ENCODE results near the gene TCF7L2. TPM values are rescaled to one million over a fixed set of nuclear protein-coding genes. Genes with fewer than 3 reads are reported as not detected.

Gene TCF7L2
- total RNA-seq, 1 experiment from 2014 or later: 3.0 TPM

DNA sequence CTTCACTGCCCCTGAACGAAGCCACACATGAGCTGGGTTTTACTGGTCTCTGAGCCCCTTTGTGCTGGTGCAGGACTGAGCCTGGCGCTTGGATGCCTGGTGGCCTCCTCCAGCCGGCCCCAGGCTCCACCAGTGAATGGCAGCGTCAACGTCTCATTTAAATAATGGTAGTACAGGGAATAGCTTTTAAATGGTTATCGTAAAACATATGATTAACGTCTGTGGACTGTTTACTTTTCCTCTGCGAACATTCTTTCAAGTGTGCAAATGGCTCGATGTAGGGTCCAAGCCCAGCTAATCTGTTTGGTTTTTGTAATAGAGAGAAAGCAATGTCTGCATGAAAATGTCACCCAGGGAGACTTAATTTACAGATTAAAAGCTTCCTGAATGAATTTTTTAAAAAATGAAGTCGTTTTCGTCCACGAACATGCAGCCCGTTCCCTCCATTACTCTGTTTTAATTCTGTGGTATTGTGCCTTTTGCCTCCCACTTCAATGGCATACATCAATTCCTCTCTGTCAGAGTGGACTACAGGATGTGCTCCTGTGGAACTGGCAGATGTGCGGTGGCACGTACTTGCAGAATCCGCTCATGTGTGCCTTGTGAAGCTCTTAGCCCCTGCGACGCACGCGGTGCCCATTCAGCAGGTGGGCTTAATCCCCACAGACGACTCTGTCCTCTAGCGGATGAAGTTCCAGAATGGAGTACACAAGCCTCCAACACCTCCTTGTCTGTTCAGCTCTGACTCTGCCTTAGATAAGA is 192.7 kb downstream of the TCF7L2 start:
- no peak for DNase-seq (ENCODE audit: low spot score)

DNA sequence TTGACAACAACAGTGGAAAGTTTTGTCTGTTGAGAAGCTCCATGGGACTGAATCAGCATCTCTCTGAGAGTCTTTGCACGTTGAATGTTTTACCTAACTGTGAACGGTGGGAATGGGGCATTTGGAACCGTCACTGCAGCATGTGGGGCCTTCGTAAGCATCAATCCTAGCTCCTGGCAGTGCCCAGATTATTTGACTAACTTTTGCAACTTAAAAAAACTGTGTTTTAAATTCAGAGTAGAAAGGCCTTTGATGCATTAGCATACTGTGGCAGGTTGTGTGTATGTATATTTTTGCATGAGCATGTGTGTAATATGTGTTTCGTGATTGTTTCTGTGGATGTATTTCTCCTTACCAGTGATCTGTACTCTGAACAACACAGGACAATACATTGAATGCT is 194.5 kb downstream of the TCF7L2 start:
- no peak for DNase-seq (ENCODE audit: low spot score)

DNA sequence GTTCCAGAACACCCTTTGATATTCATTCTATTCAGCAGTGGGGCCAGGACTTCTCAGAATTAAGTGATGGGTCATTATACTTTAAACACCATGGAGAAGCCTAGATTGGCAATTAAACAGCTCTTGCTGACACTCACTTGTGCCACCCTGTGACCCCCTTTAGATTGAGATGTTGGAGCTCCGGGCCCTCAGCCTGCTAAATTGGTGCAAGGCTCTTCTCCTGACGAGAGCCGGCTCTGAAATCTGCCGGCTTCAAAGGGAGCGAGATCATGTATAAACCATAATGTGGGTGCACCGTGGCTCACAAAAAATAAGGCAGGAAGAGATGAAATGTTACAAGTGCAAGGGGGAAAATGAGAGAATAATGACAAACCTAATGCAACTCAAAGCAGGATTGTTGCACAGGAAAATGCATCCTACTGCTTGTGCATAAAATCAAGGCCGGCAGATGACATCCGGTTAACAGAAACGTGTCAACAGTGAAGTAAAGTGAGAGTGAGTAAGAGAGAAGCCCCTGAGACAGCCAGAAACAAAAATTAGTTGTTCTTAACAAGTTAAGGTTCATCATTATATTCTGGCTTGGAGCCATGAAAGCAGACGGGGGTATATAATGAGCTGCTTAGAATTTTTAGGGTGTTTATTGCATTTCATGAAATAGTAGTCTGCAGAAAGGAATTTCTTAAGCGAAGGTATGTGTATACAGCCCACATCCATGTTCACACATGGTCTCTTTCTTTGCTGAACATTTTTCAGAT is 198.2 kb downstream of the TCF7L2 start:
- no peak for DNase-seq (ENCODE audit: low spot score)

DNA sequence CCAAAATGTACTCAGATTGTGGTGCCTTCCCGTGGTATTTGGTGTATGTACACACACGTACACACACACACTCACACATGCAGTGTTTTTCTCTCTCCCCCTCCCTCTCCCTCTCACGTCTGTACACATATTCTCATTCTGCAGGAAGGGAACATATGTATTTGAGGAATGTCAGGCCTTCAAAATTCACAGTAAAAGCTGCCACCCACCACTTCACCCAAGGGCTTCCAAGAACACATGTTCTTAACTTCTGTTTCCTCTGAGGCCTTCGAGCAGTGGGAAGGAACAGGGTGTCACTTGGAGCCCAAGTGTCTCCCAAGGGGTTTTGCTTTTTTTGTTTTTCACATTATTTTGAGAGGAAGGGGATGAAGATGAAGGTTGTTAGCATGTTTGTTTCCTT is 198.9 kb downstream of the TCF7L2 start:
- DNase-seq (ENCODE audit: low spot score): no peak

DNA sequence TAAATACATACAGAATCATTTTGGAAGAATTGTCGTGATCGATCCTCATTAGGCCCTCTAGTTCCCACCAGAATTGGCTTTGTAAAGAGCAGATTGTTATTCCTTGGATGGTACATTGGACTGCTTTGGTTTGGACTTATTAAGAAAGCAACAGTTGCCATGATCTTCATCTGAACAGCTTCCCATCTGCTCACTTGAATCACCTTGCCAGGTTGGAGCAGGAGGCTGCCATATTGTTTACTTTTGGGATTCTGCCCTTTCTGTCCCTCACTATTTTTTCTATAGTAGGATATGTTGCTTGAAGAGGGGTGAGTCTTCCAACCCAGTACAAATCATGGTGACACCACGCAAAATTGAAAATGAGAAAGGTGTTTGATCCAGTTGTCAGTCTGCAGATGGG is 199.6 kb downstream of the TCF7L2 start:
- no peak for DNase-seq (ENCODE audit: low spot score)

DNA sequence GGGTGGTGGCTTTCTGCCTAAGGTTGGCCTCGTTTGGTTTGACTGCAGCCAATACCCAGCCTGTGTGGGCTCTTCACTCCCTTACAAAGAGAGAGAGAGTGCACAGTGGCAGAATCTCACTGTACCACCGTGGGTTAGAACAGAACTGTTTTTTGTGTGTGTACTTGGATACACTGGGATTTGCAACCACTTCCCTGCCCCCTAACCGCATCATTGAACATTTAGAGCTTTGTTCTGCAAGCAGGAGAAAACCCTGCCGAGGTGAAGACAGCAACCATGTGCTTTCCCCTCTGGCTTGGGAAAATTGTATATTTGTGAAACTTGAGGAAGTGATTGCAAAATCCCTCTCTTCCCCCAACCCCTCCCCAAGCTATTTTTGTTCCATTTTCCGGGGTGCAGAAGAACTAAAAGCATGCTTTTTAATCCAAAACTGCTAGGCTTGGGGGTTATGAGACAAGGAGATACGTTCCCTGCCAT is 201.2 kb downstream of the TCF7L2 start:
- no peak for DNase-seq (ENCODE audit: low spot score)

DNA sequence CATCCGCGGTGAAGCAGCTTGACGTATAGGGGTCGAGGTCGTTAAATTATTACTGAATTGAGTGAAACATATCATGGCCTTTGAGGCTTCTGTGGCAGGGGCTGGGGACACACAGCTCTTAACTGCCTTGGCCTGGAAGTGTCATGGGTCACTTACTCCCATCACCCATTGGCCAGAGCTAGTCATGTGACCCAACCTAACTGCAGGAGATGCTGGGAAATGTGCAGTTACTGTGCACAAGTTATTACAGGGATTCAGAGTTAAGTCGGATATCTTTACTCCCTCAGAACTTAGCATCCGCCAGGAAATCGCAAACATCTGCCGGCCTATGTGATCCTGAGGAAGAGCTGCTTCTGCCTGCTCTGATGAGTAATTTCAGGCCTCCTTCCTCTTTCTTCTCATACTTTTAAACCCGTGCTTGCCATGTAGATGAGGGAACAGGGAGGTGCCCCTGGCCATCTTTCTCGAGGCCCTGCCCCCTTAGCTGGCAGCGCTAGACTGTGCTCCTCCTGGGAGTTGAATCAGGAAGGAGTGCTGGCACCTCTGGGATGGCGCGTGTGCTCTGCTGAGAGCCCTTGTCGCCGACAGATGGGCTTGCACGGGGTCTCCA is 203.6 kb downstream of the TCF7L2 start:
- no peak for DNase-seq (ENCODE audit: low spot score)

DNA sequence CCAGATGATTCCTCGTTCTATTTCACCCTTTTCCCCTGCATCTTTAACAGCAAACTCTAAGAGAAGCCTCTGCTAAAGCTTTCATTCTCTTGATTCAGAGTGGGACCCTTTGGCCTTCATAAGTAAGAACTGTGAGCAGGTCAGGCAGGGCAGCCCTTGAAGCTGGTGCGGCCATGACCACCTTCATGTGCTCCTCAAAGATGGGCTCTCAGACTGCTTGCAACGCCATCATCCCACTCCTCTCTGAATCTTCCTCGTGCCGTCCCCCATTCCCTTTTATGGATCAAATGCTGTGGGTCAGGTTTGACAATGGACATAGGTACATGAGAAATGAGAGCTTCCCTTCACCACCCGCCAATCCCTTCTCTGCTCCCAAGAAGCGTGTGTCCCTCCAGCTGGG is 207.4 kb downstream of the TCF7L2 start:
- DNase-seq (ENCODE audit: low spot score): no peak

DNA sequence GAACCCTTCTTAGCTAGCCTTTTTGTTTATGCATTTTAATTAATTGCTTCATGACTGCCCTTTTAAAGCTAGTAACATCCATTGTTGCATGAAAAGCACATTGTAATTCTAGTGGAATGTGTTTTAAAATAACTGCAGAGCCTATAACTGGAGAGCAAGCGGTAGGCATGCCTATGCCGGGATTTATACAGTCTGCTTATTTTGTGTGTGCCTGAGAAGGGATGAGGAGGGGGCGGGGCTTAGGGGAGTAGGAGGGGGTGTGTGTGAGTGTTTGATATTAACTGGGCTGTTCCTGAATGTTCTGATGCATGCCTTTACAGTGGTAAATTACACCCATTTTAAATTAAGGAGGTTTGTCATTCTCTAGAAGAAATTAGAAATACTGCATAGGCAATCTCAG is 208.1 kb downstream of the TCF7L2 start:
- no peak for DNase-seq (ENCODE audit: low spot score)

DNA sequence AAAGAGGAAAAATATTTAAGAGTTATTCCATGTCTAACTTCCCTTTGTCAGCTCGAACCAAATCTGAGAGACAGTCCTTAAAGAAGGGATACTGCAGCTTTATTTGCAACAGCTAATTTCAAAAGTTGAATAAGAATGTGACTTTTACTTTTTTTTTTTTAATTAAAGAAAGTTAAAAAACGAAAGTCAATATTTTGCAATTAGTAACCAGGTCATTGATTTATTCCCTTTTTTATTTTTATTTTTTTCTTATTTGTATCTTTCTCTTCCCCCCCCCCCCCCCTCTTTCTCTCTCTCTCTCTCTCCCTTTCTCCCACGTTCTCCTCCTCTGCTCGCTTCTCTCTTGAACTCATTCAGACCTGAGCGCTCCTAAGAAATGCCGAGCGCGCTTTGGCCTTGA is 209.5 kb downstream of the TCF7L2 start:
- DNase-seq (ENCODE audit: low spot score): no peak

DNA sequence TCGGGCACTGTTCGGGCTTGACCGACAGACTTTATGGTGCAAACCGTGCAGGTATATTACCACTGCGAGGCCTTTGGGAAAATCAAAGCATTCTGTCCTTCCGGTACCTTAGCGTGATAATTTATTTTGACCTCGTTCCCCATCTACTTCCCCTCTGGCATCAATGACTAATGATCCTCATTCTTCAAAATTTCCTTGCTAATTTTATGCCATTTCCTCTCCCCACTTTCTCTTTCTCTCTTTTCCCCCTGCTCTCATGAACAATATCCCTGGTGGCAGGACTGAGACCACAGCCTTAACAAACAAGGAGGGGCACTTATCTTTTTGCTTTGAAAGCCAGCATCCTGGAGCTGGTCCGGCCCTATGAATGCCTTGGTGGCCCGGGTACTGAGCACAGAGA is 210.6 kb downstream of the TCF7L2 start:
- no peak for DNase-seq (ENCODE audit: low spot score)

DNA sequence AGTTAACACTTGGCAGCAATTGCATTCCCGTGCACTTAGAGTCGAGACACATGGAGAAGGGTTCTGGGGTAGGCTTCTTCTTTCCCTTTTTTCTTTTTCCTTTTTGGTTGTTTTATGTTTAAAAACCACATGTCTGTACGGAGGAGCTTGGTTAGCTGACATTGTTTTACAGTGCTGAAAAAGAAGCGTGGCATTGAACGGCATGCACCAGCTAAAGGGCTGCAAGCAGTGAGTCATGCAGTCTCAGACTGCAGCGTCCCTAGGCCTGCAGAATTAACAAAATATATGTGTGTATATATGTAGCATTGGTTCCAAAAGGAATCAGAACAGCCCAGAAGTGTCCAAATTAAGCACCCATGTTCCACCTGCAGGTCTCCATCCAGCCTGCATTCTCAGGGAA is 211.0 kb downstream of the TCF7L2 start:
- no peak for DNase-seq (ENCODE audit: low spot score)

DNA sequence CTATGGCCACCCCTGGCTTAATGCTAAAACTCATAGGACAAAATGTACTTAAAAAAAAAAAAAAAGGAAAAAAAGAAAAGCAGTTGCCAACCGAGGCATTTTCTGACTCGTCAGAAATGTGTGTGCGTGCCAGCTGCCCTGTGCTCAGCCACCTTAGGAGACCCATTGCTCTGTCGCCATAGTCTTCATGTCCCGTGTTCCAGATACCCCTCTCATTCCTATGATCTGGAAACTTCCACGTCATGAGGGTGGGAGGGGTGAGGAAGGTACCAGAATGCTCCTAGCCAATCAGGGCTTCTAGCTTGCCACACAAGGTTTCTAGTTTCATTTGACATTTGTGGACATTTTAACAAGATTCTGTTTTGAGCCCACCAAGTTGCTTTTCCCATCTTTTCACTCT is 212.9 kb downstream of the TCF7L2 start:
- DNase-seq (ENCODE audit: low spot score): no peak

DNA sequence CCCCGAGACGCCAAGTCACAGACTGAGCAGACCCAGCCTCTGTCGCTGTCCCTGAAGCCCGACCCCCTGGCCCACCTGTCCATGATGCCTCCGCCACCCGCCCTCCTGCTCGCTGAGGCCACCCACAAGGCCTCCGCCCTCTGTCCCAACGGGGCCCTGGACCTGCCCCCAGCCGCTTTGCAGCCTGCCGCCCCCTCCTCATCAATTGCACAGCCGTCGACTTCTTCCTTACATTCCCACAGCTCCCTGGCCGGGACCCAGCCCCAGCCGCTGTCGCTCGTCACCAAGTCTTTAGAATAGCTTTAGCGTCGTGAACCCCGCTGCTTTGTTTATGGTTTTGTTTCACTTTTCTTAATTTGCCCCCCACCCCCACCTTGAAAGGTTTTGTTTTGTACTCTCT is 215.6 kb downstream of the TCF7L2 start:
- no peak for DNase-seq (ENCODE audit: low spot score)

DNA sequence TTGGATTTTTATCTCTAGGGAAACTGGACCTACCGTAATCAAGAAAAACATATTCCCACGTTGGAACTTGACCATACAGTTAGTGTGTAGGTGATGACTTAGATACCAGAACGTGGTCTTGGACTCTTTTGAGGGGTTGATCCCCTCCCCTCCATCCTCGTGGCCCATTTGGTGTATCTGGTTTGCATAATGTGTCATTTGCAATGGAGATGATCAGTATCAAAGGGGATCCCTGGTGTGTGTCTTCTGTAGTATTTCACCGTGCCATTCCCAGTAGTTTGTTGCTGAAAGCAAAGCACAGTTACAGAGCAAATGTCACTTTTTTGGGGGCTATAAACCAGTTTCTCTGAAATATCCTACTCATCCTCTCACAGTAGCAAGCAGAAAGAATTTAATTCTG is 217.7 kb downstream of the TCF7L2 start:
- no peak for DNase-seq (ENCODE audit: low spot score)

DNA sequence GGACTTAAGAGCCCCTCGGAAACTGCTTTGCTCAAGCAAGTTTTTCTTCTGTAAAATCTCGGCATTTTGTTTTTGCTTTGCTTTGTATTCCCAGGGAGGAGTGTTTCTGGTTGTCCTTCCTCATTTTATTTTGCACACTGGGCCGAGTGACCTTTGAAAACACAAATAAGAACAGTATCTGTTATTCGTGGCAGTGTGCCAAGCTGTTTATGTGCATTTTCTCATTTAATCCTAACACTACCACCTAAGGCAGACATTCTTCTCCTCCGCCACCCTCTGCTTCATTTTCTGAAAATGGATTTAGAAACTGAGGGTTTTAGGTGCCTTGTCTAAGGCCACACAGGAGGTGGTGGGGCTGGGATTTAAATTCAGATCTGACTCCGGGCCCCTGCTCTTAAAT is 218.5 kb downstream of the TCF7L2 start:
- DNase-seq (ENCODE audit: low spot score): no peak

DNA sequence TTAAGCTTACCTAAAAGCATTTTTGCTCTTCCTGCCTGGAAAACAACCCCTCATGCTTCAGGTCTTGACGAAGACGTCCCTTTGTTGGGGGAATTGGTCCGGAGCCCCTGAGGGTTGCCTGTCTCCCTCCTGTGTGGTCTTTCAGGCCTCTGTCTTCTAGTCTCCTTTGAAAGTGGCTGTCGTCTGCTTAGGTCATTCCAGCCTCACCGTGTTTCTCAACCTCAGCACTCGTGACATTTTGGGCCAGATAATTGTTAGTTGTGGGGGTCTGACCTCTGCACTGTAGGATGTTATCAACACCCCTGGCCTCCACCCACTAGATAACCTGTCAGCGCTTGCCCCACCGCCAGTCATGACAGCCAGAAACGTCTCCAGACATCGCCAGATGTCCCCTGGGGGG is 219.1 kb downstream of the TCF7L2 start:
- no peak for DNase-seq (ENCODE audit: low spot score)

DNA sequence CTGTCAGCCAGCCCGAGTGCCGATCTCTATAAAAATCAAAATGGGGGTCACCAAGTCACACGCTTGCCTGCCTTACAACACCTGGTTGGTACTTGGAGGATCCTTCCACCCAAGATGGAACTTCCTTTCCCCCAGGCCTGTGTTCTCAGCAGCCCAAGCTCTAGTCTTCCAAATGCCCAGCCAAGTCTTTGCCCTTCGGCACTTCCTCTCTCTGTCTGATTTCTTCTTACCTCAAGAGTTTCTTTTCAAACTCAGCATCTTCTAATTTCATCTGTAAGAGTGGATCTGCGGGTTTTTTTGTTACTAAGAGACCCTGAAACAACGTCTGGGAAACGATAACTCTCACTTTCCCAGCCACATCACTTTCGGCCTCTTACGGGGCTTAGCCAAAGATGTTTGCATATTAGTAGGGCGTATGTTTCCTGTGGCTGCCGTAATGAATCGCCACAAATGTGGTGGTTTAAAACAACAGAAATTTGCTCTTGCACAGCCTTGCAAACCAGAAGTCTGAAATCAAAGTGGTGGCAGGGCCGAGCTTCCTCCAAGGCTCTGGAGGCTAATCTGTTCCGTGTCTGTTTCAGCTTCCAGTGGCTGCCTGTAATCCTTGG is 219.9 kb downstream of the TCF7L2 start:
- no peak for DNase-seq (ENCODE audit: low spot score)

DNA sequence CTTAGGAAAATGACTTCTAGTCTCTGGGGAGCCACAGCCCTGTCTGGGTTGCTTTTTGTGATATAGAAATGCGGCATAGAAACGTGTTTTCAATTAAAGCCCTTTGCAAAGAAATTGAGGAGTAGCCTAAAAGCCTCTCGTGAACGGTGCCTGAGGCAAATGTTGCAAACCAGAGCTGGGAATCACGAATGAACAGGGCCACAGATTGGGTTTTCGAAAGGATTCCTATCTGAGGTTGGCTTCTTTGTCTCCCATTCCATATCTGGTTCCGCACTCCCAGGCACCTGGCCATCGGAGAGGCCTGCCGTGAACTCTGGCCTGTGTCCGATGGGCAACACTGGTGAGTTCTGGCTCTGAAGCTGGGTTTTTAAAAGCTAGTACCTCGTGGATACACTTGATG is 221.6 kb downstream of the TCF7L2 start:
- no peak for DNase-seq (ENCODE audit: low spot score)

DNA sequence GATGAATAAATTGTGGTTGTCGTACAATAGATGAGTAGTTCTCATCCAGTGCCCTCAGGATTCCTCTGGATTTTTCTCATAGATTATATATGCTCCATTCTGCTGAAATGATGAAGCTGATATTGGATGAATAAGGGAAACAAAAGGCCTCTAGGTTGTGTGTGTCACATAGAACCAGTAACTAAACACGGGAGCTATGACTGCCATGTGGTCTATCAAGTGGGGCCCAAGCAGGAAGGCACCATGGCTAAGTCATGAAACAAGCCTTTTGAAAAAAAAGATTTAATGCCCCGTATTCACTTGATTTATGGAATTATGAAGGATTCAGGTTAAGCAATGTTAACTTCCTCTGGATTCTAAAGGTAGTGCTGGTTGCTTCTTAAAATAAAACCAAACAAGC is 225.1 kb downstream of the TCF7L2 start:
- no peak for DNase-seq (ENCODE audit: low spot score)

DNA sequence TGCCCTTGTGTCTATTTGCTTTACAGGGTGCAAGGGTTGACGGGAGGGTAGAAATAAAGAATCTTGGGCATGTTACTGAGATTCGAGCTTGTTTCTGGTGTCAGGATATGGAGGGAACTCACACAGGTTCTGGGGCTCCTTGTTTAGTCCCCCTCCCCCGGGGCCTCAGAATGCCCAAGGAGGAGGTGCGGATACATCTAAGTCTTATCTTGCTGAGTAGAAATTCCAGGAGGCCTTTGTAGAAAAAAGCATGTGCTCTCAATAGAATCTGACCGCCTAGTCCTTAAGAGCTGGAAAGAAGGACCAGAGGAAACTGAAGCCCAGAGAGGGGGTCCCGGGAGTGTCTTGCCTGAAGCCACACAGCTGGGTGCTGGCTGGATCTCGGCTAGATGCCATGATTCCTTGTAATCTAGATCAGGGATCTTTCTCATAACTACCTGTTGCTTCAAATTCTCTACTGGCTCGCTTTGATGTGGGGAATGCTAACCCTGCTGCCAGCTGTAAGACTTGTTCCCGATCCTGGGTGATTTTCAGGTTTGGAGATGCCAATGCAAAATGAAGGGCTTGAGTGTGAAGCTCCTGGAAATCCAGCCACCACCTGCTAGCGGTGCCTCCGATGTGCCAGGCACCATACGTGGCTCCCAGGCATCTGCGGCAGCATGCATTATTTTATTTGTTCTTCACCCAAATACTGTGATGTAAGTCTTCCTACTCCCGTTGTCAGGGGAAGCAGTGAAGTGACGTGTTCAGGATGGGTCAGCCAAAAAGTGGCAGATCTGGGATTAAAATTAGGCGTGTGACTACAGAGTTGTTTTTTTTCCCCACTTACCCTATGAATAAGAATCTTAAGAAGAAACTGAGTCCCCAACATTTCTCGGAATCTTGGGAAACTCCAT is 226.0 kb downstream of the TCF7L2 start:
- DNase-seq (ENCODE audit: low spot score): no peak
